Measurements from ENCODE around the gene TECPR2. TPM values are rescaled to one million over a fixed set of nuclear protein-coding genes. Genes with fewer than 3 reads are reported as not detected.

Gene TECPR2
- total and polyA plus RNA-seq, 8 donors = 11.6 to 30.1 (median 16.2) TPM

DNA sequence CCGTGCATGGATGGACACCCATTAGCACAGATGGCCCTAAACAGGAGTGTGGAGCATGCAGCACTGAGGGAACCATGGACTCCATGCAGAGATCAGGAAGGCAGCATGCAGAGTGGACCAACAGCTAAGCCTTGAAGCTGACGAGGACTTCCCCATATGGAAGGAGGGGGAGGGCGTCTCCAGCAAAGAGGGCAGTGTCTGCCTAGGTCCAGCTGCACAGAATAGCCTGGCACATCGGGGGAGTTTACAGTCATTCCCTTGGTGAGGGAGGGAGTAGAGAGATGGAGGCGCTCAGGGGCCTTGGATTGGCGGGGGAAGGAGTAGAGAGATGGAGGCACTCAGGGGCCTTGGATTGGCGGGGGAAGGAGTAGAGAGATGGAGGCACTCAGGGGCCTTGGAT, 82.3 kb downstream of the TECPR2 start:
- Histone ChIP-seq H3K9me3 (no peaks in the 10 kb centered on the region), H3K36me3 (peaks cover 0 to 99% of the 10 kb centered on the region in 2 donors), H3K4me3 (no peak overlapping the region), H3K27me3 (no peaks in the 10 kb centered on the region), H3K4me1 (no peaks in the 10 kb centered on the region), H3K27ac (no peak overlapping the region)
- DNase-seq (no peak), ATAC-seq (no peak)
- TF ChIP-seq, protein P1, sequence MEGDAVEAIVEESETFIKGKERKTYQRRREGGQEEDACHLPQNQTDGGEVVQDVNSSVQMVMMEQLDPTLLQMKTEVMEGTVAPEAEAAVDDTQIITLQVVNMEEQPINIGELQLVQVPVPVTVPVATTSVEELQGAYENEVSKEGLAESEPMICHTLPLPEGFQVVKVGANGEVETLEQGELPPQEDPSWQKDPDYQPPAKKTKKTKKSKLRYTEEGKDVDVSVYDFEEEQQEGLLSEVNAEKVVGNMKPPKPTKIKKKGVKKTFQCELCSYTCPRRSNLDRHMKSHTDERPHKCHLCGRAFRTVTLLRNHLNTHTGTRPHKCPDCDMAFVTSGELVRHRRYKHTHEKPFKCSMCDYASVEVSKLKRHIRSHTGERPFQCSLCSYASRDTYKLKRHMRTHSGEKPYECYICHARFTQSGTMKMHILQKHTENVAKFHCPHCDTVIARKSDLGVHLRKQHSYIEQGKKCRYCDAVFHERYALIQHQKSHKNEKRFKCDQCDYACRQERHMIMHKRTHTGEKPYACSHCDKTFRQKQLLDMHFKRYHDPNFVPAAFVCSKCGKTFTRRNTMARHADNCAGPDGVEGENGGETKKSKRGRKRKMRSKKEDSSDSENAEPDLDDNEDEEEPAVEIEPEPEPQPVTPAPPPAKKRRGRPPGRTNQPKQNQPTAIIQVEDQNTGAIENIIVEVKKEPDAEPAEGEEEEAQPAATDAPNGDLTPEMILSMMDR (IDR thresholded peaks at IDR 0.05) = no peak
- intact Hi-C loops (cut with DNase I) = no loop called here

DNA sequence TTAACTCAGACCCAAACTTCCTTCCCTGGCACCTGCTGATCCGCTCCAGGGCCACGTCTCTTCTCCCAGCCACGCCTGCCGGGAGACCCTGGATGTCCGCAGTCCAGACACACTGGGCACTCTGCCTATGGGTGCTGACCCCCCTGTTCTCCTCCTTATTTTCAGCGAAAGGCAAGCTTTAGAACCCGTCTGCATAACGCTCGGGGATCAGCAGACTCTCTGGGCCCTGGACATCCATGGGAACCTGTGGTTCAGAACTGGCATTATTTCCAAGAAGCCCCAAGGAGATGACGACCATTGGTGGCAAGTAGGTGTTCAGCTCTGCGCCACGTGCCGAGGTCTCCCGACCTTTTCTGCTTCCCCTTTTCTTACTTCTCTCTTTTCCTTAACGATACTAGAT, 82.9 kb downstream of the TECPR2 start:
- H3K9me3 ChIP-seq = no peaks in the 10 kb centered on the region
- no peak overlapping the region for H3K4me3 ChIP-seq
- no peaks in the 10 kb centered on the region for H3K4me1 ChIP-seq
- no peaks in the 10 kb centered on the region for H3K27me3 ChIP-seq
- H3K27ac ChIP-seq = no peak overlapping the region
- TF ChIP-seq, protein P1 (IDR thresholded peaks at IDR 0.05) = no peak
- DNase-seq = no peak
- intact Hi-C loops (cut with DNase I) = no loop called here
- peaks cover 0 to 99% of the 10 kb centered on the region in 2 donors for H3K36me3 ChIP-seq
- ATAC-seq = no peak

DNA sequence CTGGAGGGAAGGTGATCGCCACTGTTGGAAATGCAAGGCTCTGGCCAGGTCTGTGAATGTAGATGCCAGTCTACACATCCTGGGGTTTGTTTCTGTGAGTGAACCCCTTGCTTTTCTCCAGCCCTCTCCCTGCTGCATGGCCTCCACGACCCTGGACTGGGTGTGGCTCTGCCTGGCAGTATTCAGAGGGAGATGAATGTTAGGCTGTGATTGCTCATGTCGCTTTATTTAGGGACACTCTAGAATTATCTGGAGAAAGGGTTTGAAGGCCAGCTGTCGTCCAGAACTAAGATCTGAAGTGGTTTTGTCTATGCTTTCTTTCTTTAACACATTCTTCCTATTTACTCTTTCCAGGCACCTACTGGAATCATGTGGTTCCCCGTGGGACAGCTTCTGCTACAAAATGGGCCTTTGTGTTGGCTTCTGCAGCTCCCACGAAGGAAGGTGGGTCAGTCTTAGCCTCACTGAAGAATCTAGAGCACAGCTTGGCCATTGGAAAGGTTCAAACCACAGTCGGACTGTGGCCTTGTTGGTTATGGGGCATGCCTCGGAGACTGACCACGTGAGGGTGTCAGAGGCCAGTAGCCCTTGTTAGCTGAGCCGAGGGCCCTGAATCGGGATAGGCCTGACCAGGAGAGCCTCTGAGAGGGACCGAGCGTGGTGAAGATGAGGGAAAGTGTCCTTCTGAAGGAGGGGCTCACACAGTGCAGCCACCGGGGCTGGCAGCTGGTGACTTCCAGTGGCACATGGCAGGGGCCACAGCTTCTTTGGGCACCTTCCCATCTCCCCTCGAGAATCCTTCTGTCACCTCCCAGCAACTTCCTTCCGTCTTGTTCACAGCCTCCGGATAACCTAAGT, 87.7 kb downstream of the TECPR2 start:
- Histone ChIP-seq H3K27me3 (no peaks in the 10 kb centered on the region), H3K4me1 (no peaks in the 10 kb centered on the region), H3K27ac (no peak overlapping the region), H3K36me3 (peaks cover 0 to 100% of the 10 kb centered on the region in 2 donors), H3K4me3 (no peak overlapping the region), H3K9me3 (no peaks in the 10 kb centered on the region)
- DNase-seq = no peak
- intact Hi-C loops (cut with DNase I) = no loop called here
- no peak for ATAC-seq
- TF ChIP-seq, protein P1 (IDR thresholded peaks at IDR 0.05) = no peak

DNA sequence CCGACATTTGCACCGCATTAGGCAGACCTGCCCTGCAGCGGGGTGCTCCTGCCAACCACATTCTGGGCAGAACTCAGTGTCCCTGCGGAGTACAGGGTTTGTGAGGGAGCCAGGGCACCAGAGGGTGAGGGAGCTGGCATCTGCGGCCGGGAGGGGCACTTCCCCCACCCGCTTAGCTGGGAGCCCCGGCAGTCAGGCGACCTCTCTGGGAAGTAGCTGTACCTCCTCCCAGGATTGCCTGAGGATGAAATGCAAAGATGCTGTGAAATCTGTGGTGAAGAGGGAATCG, 88.3 kb downstream of the TECPR2 start:
- no peak overlapping the region for H3K27ac ChIP-seq
- no peak for DNase-seq
- peaks cover 0 to 100% of the 10 kb centered on the region in 2 donors for H3K36me3 ChIP-seq
- ATAC-seq = no peak
- TF ChIP-seq, protein P1 (IDR thresholded peaks at IDR 0.05) = no peak
- H3K27me3 ChIP-seq = no peaks in the 10 kb centered on the region
- no peaks in the 10 kb centered on the region for H3K4me1 ChIP-seq
- H3K4me3 ChIP-seq = no peak overlapping the region
- intact Hi-C loops (cut with DNase I) = no loop called here
- no peaks in the 10 kb centered on the region for H3K9me3 ChIP-seq

DNA sequence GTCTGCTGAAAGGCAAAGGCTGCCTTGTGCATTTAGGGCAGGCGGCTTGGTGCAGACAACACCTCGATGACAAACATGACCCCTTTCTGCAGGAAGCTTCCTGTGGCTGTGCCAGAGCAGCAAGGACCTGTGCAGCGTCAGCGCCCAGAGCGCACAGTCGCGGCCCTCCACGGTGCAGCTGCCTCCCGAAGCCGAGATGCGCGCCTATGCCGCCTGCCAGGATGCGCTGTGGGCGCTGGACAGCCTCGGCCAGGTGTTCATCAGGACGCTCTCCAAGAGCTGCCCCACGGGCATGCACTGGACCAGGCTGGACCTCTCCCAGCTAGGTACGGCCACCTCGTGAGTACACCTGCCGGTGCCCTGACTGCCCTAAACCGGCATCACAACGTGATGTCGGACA, 89.6 kb downstream of the TECPR2 start:
- intact Hi-C loops (cut with DNase I) = no loop called here
- no peaks in the 10 kb centered on the region for H3K9me3 ChIP-seq
- TF ChIP-seq, protein P1 (IDR thresholded peaks at IDR 0.05) = no peak
- no peaks in the 10 kb centered on the region for H3K27me3 ChIP-seq
- no peak overlapping the region for H3K27ac ChIP-seq
- peaks cover 0 to 99% of the 10 kb centered on the region in 2 donors for H3K36me3 ChIP-seq
- no peaks in the 10 kb centered on the region for H3K4me1 ChIP-seq
- ATAC-seq (no peak), DNase-seq (no peak)
- no peak overlapping the region for H3K4me3 ChIP-seq
